Stimulated activated CD8-positive, alpha-beta memory T cell treated with anti-CD3 and anti-CD28 coated beads, Interleukin-15, amount 100 ng/mL, for 24 hours (primary cell): Measurements from ENCODE around the gene CPNE4.

Source experiments
- DNase-seq: peaks from one replicate; pipeline ENCODE4 v3.0.0-alpha.2; 2020; ENCODE audit warnings: low read depth

The CPNE4 gene

GRCh38 chr3:131694376-131694775 is 340.4 kb downstream of the CPNE4 start:
- DNase-seq, result no peak

- DNase-seq, result no peak
Measured at GRCh38 chr3:131692356-131692755, 342.5 kb downstream of the CPNE4 start.

- DNase-seq, result no peak
Measured at GRCh38 chr3:131690800-131691199, 344.0 kb downstream of the CPNE4 start.

GRCh38 chr3:131688370-131688769 is 346.4 kb downstream of the CPNE4 start:
- DNase-seq, result no peak

GRCh38 chr3:131669600-131669999 is 365.2 kb downstream of the CPNE4 start:
- no peak for DNase-seq

GRCh38 chr3:131658771-131659170 is 376.0 kb downstream of the CPNE4 start:
- DNase-seq, result no peak

GRCh38 chr3:131658115-131658514 is 376.7 kb downstream of the CPNE4 start:
- DNase-seq, result no peak

- DNase-seq, result no peak
Measured at GRCh38 chr3:131655070-131655690, 379.6 kb downstream of the CPNE4 start.

- DNase-seq, result no peak
Measured at GRCh38 chr3:131645638-131646037, 389.2 kb downstream of the CPNE4 start.

GRCh38 chr3:131636266-131636775 is 398.5 kb downstream of the CPNE4 start:
- no peak for DNase-seq

GRCh38 chr3:131630807-131631206 is 404.0 kb downstream of the CPNE4 start:
- DNase-seq, result no peak

- DNase-seq, result no peak
Measured at GRCh38 chr3:131630097-131630496, 404.7 kb downstream of the CPNE4 start.

- DNase-seq, result no peak
Measured at GRCh38 chr3:131623431-131623830, 411.4 kb downstream of the CPNE4 start.

GRCh38 chr3:131622726-131623125 is 412.1 kb downstream of the CPNE4 start:
- DNase-seq, result no peak

GRCh38 chr3:131620977-131621376 is 413.8 kb downstream of the CPNE4 start:
- no peak for DNase-seq

GRCh38 chr3:131619821-131620220 is 415.0 kb downstream of the CPNE4 start:
- no peak for DNase-seq

- no peak for DNase-seq
Measured at GRCh38 chr3:131616719-131617118, 418.1 kb downstream of the CPNE4 start.

GRCh38 chr3:131612745-131613144 is 422.1 kb downstream of the CPNE4 start:
- DNase-seq, result no peak

GRCh38 chr3:131610174-131610573 is 424.6 kb downstream of the CPNE4 start:
- DNase-seq, result no peak

GRCh38 chr3:131608741-131609140 is 426.1 kb downstream of the CPNE4 start:
- DNase-seq, result no peak

GRCh38 chr3:131608296-131608695 is 426.5 kb downstream of the CPNE4 start:
- no peak for DNase-seq

GRCh38 chr3:131605916-131606315 is 428.9 kb downstream of the CPNE4 start:
- DNase-seq, result no peak

- no peak for DNase-seq
Measured at GRCh38 chr3:131602011-131602779, 432.6 kb downstream of the CPNE4 start.

GRCh38 chr3:131597816-131598215 is 437.0 kb downstream of the CPNE4 start:
- DNase-seq, result no peak
